Caco-2 (cell line): ENCODE results near the gene C6orf62. TPM values are rescaled to one million over a fixed set of nuclear protein-coding genes. Genes with fewer than 3 reads are reported as not detected.

ENCODE experiments used
- BruUV-seq: library from RNA; stranded (reverse); fragments of 400-500 nt; replicated peaks from 2 replicates; lab custom pipeline; 2021; lab: Mats Ljungman, UMichigan
- CTCF ChIA-PET: fragments of 300-600 bp; sonication (Branson Sonifier 250); formaldehyde crosslinking; loops from one replicate; lab custom pipeline; 2022; ENCODE audit warnings: antibody characterized with exemption; lab: Charles Lee
- POLR2A ChIA-PET: fragments of 300-600 bp; sonication (Branson Sonifier 250); formaldehyde crosslinking; loops from one replicate; lab custom pipeline; 2022; ENCODE audit warnings: antibody characterized with exemption; lab: Charles Lee
- DNase-seq, 2 experiments: peaks; one replicate each; pipeline versions ENCODE4 v3.0.0 to v3.0.0-alpha.2; 2020 to 2022
- H3K27me3 ChIP-seq: replicated peaks from 2 replicates; pipeline ENCODE4 v1.6.0; 2011; ENCODE audit warnings: low read length; ENCODE audit not compliant: control insufficient read depth, insufficient read depth
- H3K36me3 ChIP-seq: 2 replicates; pipeline ENCODE4 v1.5.1; 2011; ENCODE audit warnings: low read length; ENCODE audit not compliant: control insufficient read depth, insufficient read depth
- H3K4me1 ChIP-seq: fragments of 250-450 bp; sonication (Bioruptor Pico); 2 replicates; pipeline ENCODE4 v1.5.1; 2020; ENCODE audit warnings: mild to moderate bottlenecking
- H3K4me3 ChIP-seq: 2 replicates; pipeline ENCODE4 v1.5.1; 2011; ENCODE audit warnings: low read depth, mild to moderate bottlenecking, control low read depth, low read length
- H3K9me3 ChIP-seq: fragments of 250-450 bp; sonication (Bioruptor Pico); 2 replicates; pipeline ENCODE4 v1.5.1; 2020; ENCODE audit warnings: mild to moderate bottlenecking, moderate library complexity
- H3K27ac Mint-ChIP-seq: one replicate; pipeline ENCODE4 v1.8.0; 2022; ENCODE audit warnings: mixed read lengths; ENCODE audit not compliant: unreplicated experiment
- H3K27me3 Mint-ChIP-seq: one replicate; pipeline ENCODE4 v1.8.0; 2022; ENCODE audit warnings: mixed read lengths; ENCODE audit not compliant: insufficient read depth, unreplicated experiment
- H3K36me3 Mint-ChIP-seq: one replicate; pipeline ENCODE4 v1.8.0; 2022; ENCODE audit warnings: mild to moderate bottlenecking, mixed read lengths; ENCODE audit not compliant: insufficient read depth, unreplicated experiment
- H3K4me1 Mint-ChIP-seq: one replicate; pipeline ENCODE4 v1.8.0; 2022; ENCODE audit warnings: low read depth, mixed read lengths; ENCODE audit not compliant: unreplicated experiment
- H3K4me3 Mint-ChIP-seq: one replicate; pipeline ENCODE4 v1.8.0; 2022; ENCODE audit warnings: mild to moderate bottlenecking, moderate library complexity, mixed read lengths; ENCODE audit not compliant: unreplicated experiment
- H3K9me3 Mint-ChIP-seq: one replicate; pipeline ENCODE4 v1.8.0; 2022; ENCODE audit warnings: mixed read lengths; ENCODE audit not compliant: unreplicated experiment
- intact Hi-C: fragments of 100-400 bp; cut with micrococcal nuclease; formaldehyde crosslinking; loops from one replicate; pipeline ENCODE4 v1.10.0; 2022; ENCODE audit not compliant: unreplicated experiment
- total RNA-seq: library from RNA; stranded (reverse); gene quantifications from 2 replicates; pipeline ENCODE4 v1.2.3, GENCODE V29; 2022
- TF ChIP-seq, protein P1 (sequence below), 2 experiments: fragments of 200-600 bp in 1 of 2; IDR thresholded peaks; 1 replicate in 1 of 2; 2 replicates in 1 of 2; pipeline versions ENCODE4 v1.5.1 to v1.8.0; 2011 to 2022; ENCODE audit warnings: antibody characterized with exemption in 1 of 2, control low read depth in 1 of 2, inconsistent platforms in 1 of 2, low read depth in 1 of 2, low read length in 1 of 2, mild to moderate bottlenecking in 1 of 2, moderate library complexity in 1 of 2; ENCODE audit not compliant: insufficient read depth in 1 of 2, severe bottlenecking in 1 of 2, unreplicated experiment in 1 of 2

Gene C6orf62
- total RNA-seq, 1 experiment from 2014 or later = 74.2 TPM

DNA sequence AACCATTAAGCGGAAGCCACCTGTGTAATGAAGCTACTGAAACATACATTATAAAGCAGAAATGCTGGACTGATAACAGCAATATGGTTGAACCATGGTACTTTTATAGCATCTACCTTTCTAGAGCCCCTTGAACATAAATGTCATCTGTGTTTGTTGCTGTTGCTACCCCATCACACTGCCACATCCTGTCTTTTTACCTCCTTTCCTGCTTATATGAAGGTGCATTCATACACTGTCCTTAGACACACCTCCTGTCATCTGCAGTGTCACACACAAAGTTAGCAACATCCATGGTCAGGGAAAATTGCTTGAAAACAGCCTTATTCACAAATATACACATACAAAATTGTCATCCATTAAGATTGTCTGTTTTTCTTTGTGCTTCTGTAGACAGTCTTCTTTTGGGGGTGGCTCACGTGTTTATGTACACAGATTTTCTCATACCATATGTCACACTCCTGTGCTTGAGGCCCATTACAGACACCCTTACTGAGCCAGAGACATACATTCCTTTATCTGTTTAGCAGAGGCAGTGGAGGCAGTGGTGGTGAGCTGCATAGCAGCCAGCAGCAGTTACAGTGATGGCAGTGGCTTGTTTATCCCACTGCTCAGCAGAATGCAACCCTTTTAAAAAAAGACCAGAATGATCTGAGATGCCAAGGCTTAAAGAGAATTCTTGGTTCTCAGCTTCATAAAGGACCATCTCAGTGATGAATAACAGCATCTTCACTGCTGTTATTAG lies 25.9 kb downstream of the C6orf62 start:
- Histone ChIP-seq H3K4me3 (no peak overlapping the region), H3K36me3 (no peaks in the 10 kb centered on the region), H3K27me3 (no peaks in the 10 kb centered on the region), H3K9me3 (no peaks in the 10 kb centered on the region), H3K4me1 (no peaks in the 10 kb centered on the region)
- TF ChIP-seq, protein P1, sequence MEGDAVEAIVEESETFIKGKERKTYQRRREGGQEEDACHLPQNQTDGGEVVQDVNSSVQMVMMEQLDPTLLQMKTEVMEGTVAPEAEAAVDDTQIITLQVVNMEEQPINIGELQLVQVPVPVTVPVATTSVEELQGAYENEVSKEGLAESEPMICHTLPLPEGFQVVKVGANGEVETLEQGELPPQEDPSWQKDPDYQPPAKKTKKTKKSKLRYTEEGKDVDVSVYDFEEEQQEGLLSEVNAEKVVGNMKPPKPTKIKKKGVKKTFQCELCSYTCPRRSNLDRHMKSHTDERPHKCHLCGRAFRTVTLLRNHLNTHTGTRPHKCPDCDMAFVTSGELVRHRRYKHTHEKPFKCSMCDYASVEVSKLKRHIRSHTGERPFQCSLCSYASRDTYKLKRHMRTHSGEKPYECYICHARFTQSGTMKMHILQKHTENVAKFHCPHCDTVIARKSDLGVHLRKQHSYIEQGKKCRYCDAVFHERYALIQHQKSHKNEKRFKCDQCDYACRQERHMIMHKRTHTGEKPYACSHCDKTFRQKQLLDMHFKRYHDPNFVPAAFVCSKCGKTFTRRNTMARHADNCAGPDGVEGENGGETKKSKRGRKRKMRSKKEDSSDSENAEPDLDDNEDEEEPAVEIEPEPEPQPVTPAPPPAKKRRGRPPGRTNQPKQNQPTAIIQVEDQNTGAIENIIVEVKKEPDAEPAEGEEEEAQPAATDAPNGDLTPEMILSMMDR (IDR thresholded peaks at IDR 0.05; ENCODE audit: insufficient read depth in 1 of 2, low read depth in 1 of 2, low read length in 1 of 2, severe bottlenecking in 1 of 2, unreplicated experiment in 1 of 2) = no peak
- ChIA-PET POLR2A (no interaction called here), CTCF (no interaction called here)
- peaks cover 16% of the 10 kb centered on the region for H3K36me3 Mint-ChIP-seq
- no peaks in the 10 kb centered on the region for H3K9me3 Mint-ChIP-seq
- DNase-seq = no peak
- H3K27ac Mint-ChIP-seq = no peak overlapping the region
- BruUV-seq = no TSS peak
- H3K4me1 Mint-ChIP-seq = peaks cover 8% of the 10 kb centered on the region
- no peak overlapping the region for H3K4me3 Mint-ChIP-seq
- intact Hi-C loops = no loop called here
- no peaks in the 10 kb centered on the region for H3K27me3 Mint-ChIP-seq

GRCh38 chr6:24692415-24692814 lies 26.5 kb downstream of the C6orf62 start:
- no peak for DNase-seq
- POLR2A ChIA-PET = no interaction called here
- H3K9me3 ChIP-seq = no peaks in the 10 kb centered on the region
- intact Hi-C loops = no loop called here
- Mint-ChIP-seq H3K27me3 (no peaks in the 10 kb centered on the region), H3K4me1 (peaks cover 8% of the 10 kb centered on the region), H3K9me3 (no peaks in the 10 kb centered on the region), H3K36me3 (peaks cover 17% of the 10 kb centered on the region), H3K27ac (no peak overlapping the region), H3K4me3 (no peak overlapping the region)
- no TSS peak for BruUV-seq
- no peaks in the 10 kb centered on the region for H3K27me3 ChIP-seq
- CTCF ChIA-PET = interaction anchor here (1.1 kb wide), 1 partner anchor 111 kb away, joined by 3 read pairs; no protein-coding TSS in a partner anchor
- TF ChIP-seq, protein P1 (IDR thresholded peaks at IDR 0.05; ENCODE audit: insufficient read depth in 1 of 2, low read depth in 1 of 2, low read length in 1 of 2, severe bottlenecking in 1 of 2, unreplicated experiment in 1 of 2) = no peak
- H3K4me3 ChIP-seq = no peak overlapping the region
- H3K4me1 ChIP-seq = no peaks in the 10 kb centered on the region
- H3K36me3 ChIP-seq = no peaks in the 10 kb centered on the region

- Histone ChIP-seq H3K9me3 (no peaks in the 10 kb centered on the region), H3K27me3 (no peaks in the 10 kb centered on the region), H3K4me1 (no peaks in the 10 kb centered on the region), H3K4me3 (no peak overlapping the region), H3K36me3 (no peaks in the 10 kb centered on the region)
- peaks cover 12% of the 10 kb centered on the region for H3K4me1 Mint-ChIP-seq
- H3K36me3 Mint-ChIP-seq = peaks cover 21% of the 10 kb centered on the region
- DNase-seq = no peak
- BruUV-seq = no TSS peak
- H3K27me3 Mint-ChIP-seq = no peaks in the 10 kb centered on the region
- ChIA-PET CTCF (interaction anchor here (1.1 kb wide), 1 partner anchor 111 kb away, joined by 3 read pairs; no protein-coding TSS in a partner anchor), POLR2A (no interaction called here)
- H3K9me3 Mint-ChIP-seq = no peaks in the 10 kb centered on the region
- H3K27ac Mint-ChIP-seq = peak overlapping the region; percentile 20
- no peak overlapping the region for H3K4me3 Mint-ChIP-seq
- TF ChIP-seq, protein P1 (IDR thresholded peaks at IDR 0.05; ENCODE audit: insufficient read depth in 1 of 2, low read depth in 1 of 2, low read length in 1 of 2, severe bottlenecking in 1 of 2, unreplicated experiment in 1 of 2) = no peak
- intact Hi-C loops = no loop called here
These were observed 27.0 kb downstream of the C6orf62 start for GRCh38 chr6:24692003-24692402.
